ENCODE measurements around the gene NAMPT. TPM values are rescaled to one million over a fixed set of nuclear protein-coding genes. Genes with fewer than 3 reads are reported as not detected.

NAMPT gene
- total and polyA plus RNA-seq, 4 experiments from 2014 or later: 13.3 to 24.9 (median 17.7) TPM

GRCh38 chr7:106273009-106273668, 11.6 kb downstream of the NAMPT start:
- peaks cover 0 to 2% (median 0%) of the 10 kb centered on the region in 4 donors for H3K4me1 Mint-ChIP-seq
- ChIA-PET POLR2A (ENCODE audit: partially characterized antibody) (no interaction called here), CTCF (ENCODE audit: partially characterized antibody) (interaction anchor here (1.2 kb wide), 1 partner anchor 119 kb away, joined by 3 read pairs; no protein-coding TSS in a partner anchor)
- H3K9me3 ChIP-seq (ENCODE audit: control insufficient read depth in 1 of 2, low read length in 2 of 2): no peaks in the 10 kb centered on the region
- no peaks in the 10 kb centered on the region for H3K9me3 Mint-ChIP-seq
- peaks cover 36 to 54% of the 10 kb centered on the region in 2 donors for H3K36me3 Mint-ChIP-seq
- H3K27ac Mint-ChIP-seq: peak overlapping the region in 2 of 7 donors; percentile 46 to 47
- H3K27ac ChIP-seq (ENCODE audit: low read depth, low read length): no peak overlapping the region
- no peaks in the 10 kb centered on the region for H3K27me3 ChIP-seq (ENCODE audit: insufficient read depth, low read length)
- H3K4me3 Mint-ChIP-seq: no peak overlapping the region
- no peak for DNase-seq
- peaks cover 10% of the 10 kb centered on the region for H3K36me3 ChIP-seq (ENCODE audit: insufficient read depth, low read length)
- no peak overlapping the region for H3K4me3 ChIP-seq (ENCODE audit: low read length in 2 of 2)
- intact Hi-C loops (cut with micrococcal nuclease): no loop called here
- H3K4me1 ChIP-seq (ENCODE audit: insufficient read depth, low read length): no peaks in the 10 kb centered on the region
- H3K27me3 Mint-ChIP-seq: no peaks in the 10 kb centered on the region

- Mint-ChIP-seq H3K27ac (peak overlapping the region in 2 of 7 donors; percentile 38 to 49), H3K27me3 (no peaks in the 10 kb centered on the region), H3K9me3 (no peaks in the 10 kb centered on the region), H3K4me3 (no peak overlapping the region), H3K36me3 (peaks cover 55 to 66% of the 10 kb centered on the region in 2 donors), H3K4me1 (no peaks in the 10 kb centered on the region)
- Histone ChIP-seq H3K36me3 (ENCODE audit: insufficient read depth, low read length) (peaks cover 10% of the 10 kb centered on the region), H3K9me3 (ENCODE audit: control insufficient read depth in 1 of 2, low read length in 2 of 2) (no peaks in the 10 kb centered on the region), H3K27ac (ENCODE audit: low read depth, low read length) (no peak overlapping the region), H3K27me3 (ENCODE audit: insufficient read depth, low read length) (no peaks in the 10 kb centered on the region), H3K4me3 (ENCODE audit: low read length in 2 of 2) (no peak overlapping the region), H3K4me1 (ENCODE audit: insufficient read depth, low read length) (no peaks in the 10 kb centered on the region)
- DNase-seq: no peak
- intact Hi-C loops (cut with micrococcal nuclease): no loop called here
- ChIA-PET CTCF (ENCODE audit: partially characterized antibody) (no interaction called here), POLR2A (ENCODE audit: partially characterized antibody) (no interaction called here)
These were observed 14.4 kb downstream of the NAMPT start for GRCh38 chr7:106270122-106270977.

- no peak for DNase-seq
- no peak overlapping the region for H3K4me3 ChIP-seq (ENCODE audit: low read length in 2 of 2)
- Mint-ChIP-seq H3K4me3 (no peak overlapping the region), H3K9me3 (no peaks in the 10 kb centered on the region), H3K36me3 (peaks cover 60 to 70% of the 10 kb centered on the region in 2 donors), H3K4me1 (no peaks in the 10 kb centered on the region), H3K27ac (no peak overlapping the region), H3K27me3 (no peaks in the 10 kb centered on the region)
- no peaks in the 10 kb centered on the region for H3K27me3 ChIP-seq (ENCODE audit: insufficient read depth, low read length)
- peaks cover 10% of the 10 kb centered on the region for H3K36me3 ChIP-seq (ENCODE audit: insufficient read depth, low read length)
- ChIA-PET POLR2A (ENCODE audit: partially characterized antibody) (no interaction called here), CTCF (ENCODE audit: partially characterized antibody) (interaction anchor here (1.0 kb wide), 1 partner anchor 134 kb away, joined by 3 read pairs; no protein-coding TSS in a partner anchor)
- no peaks in the 10 kb centered on the region for H3K9me3 ChIP-seq (ENCODE audit: control insufficient read depth in 1 of 2, low read length in 2 of 2)
- no peak overlapping the region for H3K27ac ChIP-seq (ENCODE audit: low read depth, low read length)
- no peaks in the 10 kb centered on the region for H3K4me1 ChIP-seq (ENCODE audit: insufficient read depth, low read length)
- intact Hi-C loops (cut with micrococcal nuclease): loop anchor here (2.0 kb wide), 1 partner anchor 15 kb away; the partner anchor contains the start of gene NAMPT
These were observed 15.4 kb downstream of the NAMPT start for GRCh38 chr7:106269254-106269961.

- Histone ChIP-seq H3K4me3 (ENCODE audit: low read length in 2 of 2) (no peak overlapping the region), H3K36me3 (ENCODE audit: insufficient read depth, low read length) (no peaks in the 10 kb centered on the region), H3K9me3 (ENCODE audit: control insufficient read depth in 1 of 2, low read length in 2 of 2) (no peaks in the 10 kb centered on the region), H3K4me1 (ENCODE audit: insufficient read depth, low read length) (peaks cover 11% of the 10 kb centered on the region), H3K27ac (ENCODE audit: low read depth, low read length) (no peak overlapping the region), H3K27me3 (ENCODE audit: insufficient read depth, low read length) (no peaks in the 10 kb centered on the region)
- H3K27me3 Mint-ChIP-seq: no peaks in the 10 kb centered on the region
- H3K36me3 Mint-ChIP-seq: peaks cover 60 to 74% of the 10 kb centered on the region in 2 donors
- intact Hi-C loops (cut with micrococcal nuclease): no loop called here
- POLR2A ChIA-PET (ENCODE audit: partially characterized antibody): no interaction called here
- H3K4me1 Mint-ChIP-seq: peaks cover 10 to 15% (median 14%) of the 10 kb centered on the region in 4 donors
- CTCF ChIA-PET (ENCODE audit: partially characterized antibody): interaction anchor here (1.4 kb wide), 1 partner anchor 88 kb away, joined by 3 read pairs; no protein-coding TSS in a partner anchor
- no peaks in the 10 kb centered on the region for H3K9me3 Mint-ChIP-seq
- peak overlapping the region in 2 of 7 donors; percentile 17 to 60 for H3K27ac Mint-ChIP-seq
- H3K4me3 Mint-ChIP-seq: no peak overlapping the region
- DNase-seq: no peak
These were observed 19.6 kb downstream of the NAMPT start for GRCh38 chr7:106265133-106265532.

GRCh38 chr7:106262221-106262881, 22.4 kb downstream of the NAMPT start:
- Mint-ChIP-seq H3K4me1 (peaks cover 15 to 22% (median 16%) of the 10 kb centered on the region in 4 donors), H3K4me3 (no peak overlapping the region), H3K36me3 (peaks cover 64 to 72% of the 10 kb centered on the region in 2 donors), H3K9me3 (no peaks in the 10 kb centered on the region), H3K27ac (no peak overlapping the region), H3K27me3 (no peaks in the 10 kb centered on the region)
- Histone ChIP-seq H3K4me1 (ENCODE audit: insufficient read depth, low read length) (peaks cover 14% of the 10 kb centered on the region), H3K9me3 (ENCODE audit: control insufficient read depth in 1 of 2, low read length in 2 of 2) (no peaks in the 10 kb centered on the region), H3K27ac (ENCODE audit: low read depth, low read length) (no peak overlapping the region), H3K36me3 (ENCODE audit: insufficient read depth, low read length) (peaks cover 7% of the 10 kb centered on the region), H3K27me3 (ENCODE audit: insufficient read depth, low read length) (no peaks in the 10 kb centered on the region), H3K4me3 (ENCODE audit: low read length in 2 of 2) (no peak overlapping the region)
- POLR2A ChIA-PET (ENCODE audit: partially characterized antibody): no interaction called here
- intact Hi-C loops (cut with micrococcal nuclease): no loop called here
- no peak for DNase-seq
- CTCF ChIA-PET (ENCODE audit: partially characterized antibody): no interaction called here

GRCh38 chr7:106260136-106260561, 24.6 kb downstream of the NAMPT start:
- H3K4me1 ChIP-seq (ENCODE audit: insufficient read depth, low read length): peaks cover 14% of the 10 kb centered on the region
- peak in 1 of 5 donors; percentile 25 for DNase-seq
- H3K9me3 ChIP-seq (ENCODE audit: control insufficient read depth in 1 of 2, low read length in 2 of 2): no peaks in the 10 kb centered on the region
- no peaks in the 10 kb centered on the region for H3K27me3 ChIP-seq (ENCODE audit: insufficient read depth, low read length)
- no peak overlapping the region for H3K4me3 ChIP-seq (ENCODE audit: low read length in 2 of 2)
- peaks cover 15 to 22% (median 16%) of the 10 kb centered on the region in 4 donors for H3K4me1 Mint-ChIP-seq
- POLR2A ChIA-PET (ENCODE audit: partially characterized antibody): interaction anchor here (1.0 kb wide), 1 partner anchor 25 kb away, joined by 4 read pairs; the partner anchor contains the start of gene NAMPT
- peak overlapping the region in 3 of 7 donors; percentile 19 to 68 (median 24) for H3K27ac Mint-ChIP-seq
- H3K36me3 ChIP-seq (ENCODE audit: insufficient read depth, low read length): peaks cover 7% of the 10 kb centered on the region
- H3K9me3 Mint-ChIP-seq: no peaks in the 10 kb centered on the region
- CTCF ChIA-PET (ENCODE audit: partially characterized antibody): interaction anchor here (1.4 to 1.5 kb wide), 2 partner anchors 13 to 25 kb away, joined by 3 read pairs; partner anchors contain the start of gene NAMPT
- no peak overlapping the region for H3K27ac ChIP-seq (ENCODE audit: low read depth, low read length)
- no peaks in the 10 kb centered on the region for H3K27me3 Mint-ChIP-seq
- H3K4me3 Mint-ChIP-seq: peak overlapping the region in 3 of 8 donors; percentile 27 to 55 (median 28)
- intact Hi-C loops (cut with micrococcal nuclease): no loop called here
- H3K36me3 Mint-ChIP-seq: peaks cover 56 to 66% of the 10 kb centered on the region in 2 donors

All from CD4-positive, alpha-beta memory T cell (primary cell).